Measurements from ENCODE around the gene GPR142. TPM values are rescaled to one million over a fixed set of nuclear protein-coding genes. Genes with fewer than 3 reads are reported as not detected.

The GPR142 gene
- total and polyA plus RNA-seq, 2 of the 8 experiments (the other 6 are each of a cell fraction or from before 2014, with no cell fraction given) = 0.05 TPM; not detected in 1

DNA sequence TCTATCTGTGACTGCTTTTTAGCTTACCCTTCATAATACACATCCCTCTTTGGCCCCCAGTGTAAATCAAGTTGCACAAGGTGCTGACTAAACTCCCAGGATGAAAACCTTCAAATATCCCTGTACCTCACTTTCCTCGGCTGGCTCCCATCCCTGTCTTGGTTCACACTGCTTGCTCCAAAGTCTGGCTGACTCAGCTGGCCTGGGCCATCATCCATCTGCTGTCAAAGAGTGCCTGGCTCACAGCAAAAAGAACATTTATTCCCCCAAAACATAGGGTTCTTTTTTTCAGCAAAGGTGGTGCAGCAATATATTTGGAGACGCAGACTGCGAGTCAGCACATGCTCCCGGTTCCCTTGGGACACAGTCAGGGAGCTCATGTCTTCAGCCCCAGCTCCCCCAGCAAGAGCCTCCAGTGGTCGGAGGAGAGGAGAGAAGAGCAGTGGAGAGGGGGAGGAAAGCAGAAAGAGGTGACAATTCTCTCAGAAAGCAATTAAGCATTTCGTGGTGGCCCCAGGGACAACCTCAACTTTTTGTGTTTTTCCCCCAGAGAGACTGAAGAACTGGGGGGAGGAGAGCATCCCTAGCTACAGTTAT is 26.1 kb downstream of the GPR142 start:
- Histone ChIP-seq H2AK5ac (ENCODE audit: low read depth, low read length) (no peak overlapping the region), H4K5ac (ENCODE audit: insufficient read length, low read depth, low read length) (no peak overlapping the region), H2BK12ac (ENCODE audit: low read depth, low read length) (no peak overlapping the region), H3K9me3 (ENCODE audit: insufficient read depth in 2 of 2, low read depth in 1 of 2, low read length in 1 of 2) (no peaks in the 10 kb centered on the region), H3K4me1 (replicated peaks in 1 of 4; ENCODE audit: control insufficient read depth in 3 of 4, insufficient read depth in 4 of 4, low read length in 3 of 4) (peaks cover 0 to 9% (median 5%) of the 10 kb centered on the region in 4 experiments; a peak in 5 of 7 replicates), H2BK15ac (ENCODE audit: low read length) (no peak overlapping the region), H2BK5ac (ENCODE audit: low read depth, low read length) (no peak overlapping the region), H3K27ac (ENCODE audit: low read depth, low read length) (no peak overlapping the region), H3K4me3 (ENCODE audit: extremely low read depth in 1 of 4, insufficient read depth in 2 of 4, low read depth in 3 of 4, low read length in 4 of 4) (no peak overlapping the region), H3K27me3 (replicated peaks in 1 of 4; ENCODE audit: control insufficient read depth in 3 of 4, extremely low read depth in 1 of 4, insufficient read depth in 3 of 4, low read length in 3 of 4) (no peaks in the 10 kb centered on the region; a peak in 1 of 7 replicates), H2BK120ac (replicated peaks; ENCODE audit: low read depth, low read length) (no peak overlapping the region), H3K79me1 (ENCODE audit: low read depth, low read length) (no peaks in the 10 kb centered on the region), H2AFZ (ENCODE audit: low read length) (no peak overlapping the region), H4K91ac (replicated peaks; ENCODE audit: insufficient read length, low read length) (no peak overlapping the region), H3K9ac (replicated peaks in 1 of 4; ENCODE audit: extremely low read depth in 1 of 4, low read depth in 3 of 4, low read length in 3 of 4) (no peak overlapping the region), H3K23me2 (ENCODE audit: low read depth, low read length) (no peaks in the 10 kb centered on the region), H3K56ac (replicated peaks; ENCODE audit: insufficient read length, low read depth, low read length) (no peak overlapping the region), H3K79me2 (ENCODE audit: control insufficient read depth in 1 of 2, insufficient read depth in 2 of 2, low read length in 2 of 2) (no peaks in the 10 kb centered on the region), H4K8ac (ENCODE audit: extremely low read depth, insufficient read depth, low read length) (no peak overlapping the region), H4K20me1 (replicated peaks in 1 of 2; ENCODE audit: control insufficient read depth in 1 of 2, insufficient read depth in 2 of 2, low read length in 2 of 2) (no peaks in the 10 kb centered on the region), H3K23ac (ENCODE audit: insufficient read length) (no peak overlapping the region), H3K4me2 (ENCODE audit: insufficient read depth in 1 of 2, low read depth in 2 of 2, low read length in 2 of 2) (no peak overlapping the region), H3K18ac (ENCODE audit: extremely low read depth, low read length) (no peak overlapping the region), H2BK20ac (ENCODE audit: low read length) (no peak overlapping the region), H3K14ac (ENCODE audit: insufficient read length) (no peak overlapping the region), H3K4ac (replicated peaks; ENCODE audit: insufficient read length, low read depth, low read length) (no peak overlapping the region), H3K36me3 (ENCODE audit: control insufficient read depth in 2 of 4, insufficient read depth in 4 of 4, low read length in 3 of 4) (no peaks in the 10 kb centered on the region)
- 96% methylated on average over 6 of the region's 6 CpGs; no CpG with 5 or more reads in 1 of the 2 experiments for WGBS, 2 experiments (ENCODE audit: extremely low coverage in 1 of 2, insufficient coverage in 1 of 2, insufficient read length in 1 of 2, insufficient replicate concordance in 2 of 2, low coverage in 1 of 2, low lambda C conversion rate in 2 of 2, missing lambda C conversion rate in 1 of 2)
- no peak for DNase-seq (ENCODE audit: low read depth in 1 of 2, low spot score in 2 of 2)
- POLR2A ChIA-PET (ENCODE audit: partially characterized antibody) = interaction anchor here (0.8 to 1.1 kb wide), 2 partner anchors 10 to 40 kb away, joined by 3 read pairs; no protein-coding TSS in a partner anchor
- no peak for TF ChIP-seq CREB1 (IDR thresholded peaks at IDR 0.05)
- TF ChIP-seq TBP (IDR thresholded peaks at IDR 0.05; ENCODE audit: low read depth, low read length) = no peak
- TF ChIP-seq EP300 (IDR thresholded peaks at IDR 0.05; ENCODE audit: borderline replicate concordance in 1 of 2, low read depth in 2 of 2, low read length in 2 of 2) = no peak
- TF ChIP-seq NRF1 (IDR thresholded peaks at IDR 0.05; ENCODE audit: low read depth, low read length) = no peak
- no peak for TF ChIP-seq SP4 (IDR thresholded peaks at IDR 0.05; ENCODE audit: low read length)
- no peak for TF ChIP-seq POU5F1 (IDR thresholded peaks at IDR 0.05; ENCODE audit: low read depth, low read length)
- CTCF ChIA-PET (ENCODE audit: partially characterized antibody) = interaction anchor here (0.8 to 7.2 kb wide), 12 partner anchors 10 to 64 kb away, joined by 3 to 57 read pairs (median 4); no protein-coding TSS in a partner anchor
- FAIRE-seq = no peak

All from H1 (cell line).